Thyroid gland (tissue), 4 donors: ENCODE measurements around the gene SLC4A7.

Experiments used
- POLR2A ChIP-seq, 2 donors: fragments of 450-650 bp; IDR thresholded peaks; one replicate each; pipeline ENCODE4 v1.6.1; 2017; ENCODE audit warnings: antibody characterized with exemption in 2 of 2, mild to moderate bottlenecking in 2 of 2, moderate library complexity in 1 of 2
- TF ChIP-seq, protein P1 (sequence below), 6 experiments: fragments of 200-600 bp in 3 of 6; fragments of 450-650 bp in 3 of 6; sonication (generic) in 3 of 6; IDR thresholded peaks; one replicate each; pipeline ENCODE4 v1.5.1; 2016 to 2019; ENCODE audit warnings: antibody characterized with exemption in 6 of 6, mild to moderate bottlenecking in 2 of 6, inconsistent platforms in 1 of 6, moderate library complexity in 1 of 6

DNA sequence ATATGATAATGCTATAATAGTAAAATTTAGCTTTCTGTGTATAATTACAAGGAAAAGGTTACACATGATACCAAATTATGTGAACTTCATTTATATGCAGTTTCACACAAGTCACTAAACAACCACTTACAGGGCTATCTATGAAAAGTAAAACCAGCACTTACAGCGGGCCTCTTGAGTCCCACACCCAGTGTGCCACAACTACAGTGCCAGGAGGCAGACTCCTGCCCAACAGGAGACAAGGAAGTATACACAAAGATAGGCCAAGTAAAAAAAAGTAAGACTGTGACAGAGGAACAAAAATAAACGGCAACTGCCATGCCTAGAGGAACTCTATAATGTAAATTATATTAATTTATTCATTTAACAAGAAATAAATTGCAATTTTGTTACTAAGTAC is 61.6 kb downstream of the SLC4A7 start:
- TF ChIP-seq, protein P1, sequence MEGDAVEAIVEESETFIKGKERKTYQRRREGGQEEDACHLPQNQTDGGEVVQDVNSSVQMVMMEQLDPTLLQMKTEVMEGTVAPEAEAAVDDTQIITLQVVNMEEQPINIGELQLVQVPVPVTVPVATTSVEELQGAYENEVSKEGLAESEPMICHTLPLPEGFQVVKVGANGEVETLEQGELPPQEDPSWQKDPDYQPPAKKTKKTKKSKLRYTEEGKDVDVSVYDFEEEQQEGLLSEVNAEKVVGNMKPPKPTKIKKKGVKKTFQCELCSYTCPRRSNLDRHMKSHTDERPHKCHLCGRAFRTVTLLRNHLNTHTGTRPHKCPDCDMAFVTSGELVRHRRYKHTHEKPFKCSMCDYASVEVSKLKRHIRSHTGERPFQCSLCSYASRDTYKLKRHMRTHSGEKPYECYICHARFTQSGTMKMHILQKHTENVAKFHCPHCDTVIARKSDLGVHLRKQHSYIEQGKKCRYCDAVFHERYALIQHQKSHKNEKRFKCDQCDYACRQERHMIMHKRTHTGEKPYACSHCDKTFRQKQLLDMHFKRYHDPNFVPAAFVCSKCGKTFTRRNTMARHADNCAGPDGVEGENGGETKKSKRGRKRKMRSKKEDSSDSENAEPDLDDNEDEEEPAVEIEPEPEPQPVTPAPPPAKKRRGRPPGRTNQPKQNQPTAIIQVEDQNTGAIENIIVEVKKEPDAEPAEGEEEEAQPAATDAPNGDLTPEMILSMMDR (IDR thresholded peaks at IDR 0.05), result no peak
- no peak for TF ChIP-seq POLR2A (IDR thresholded peaks at IDR 0.05)
